Mesendoderm (in vitro differentiated cells): ENCODE data around the gene BCL2.
A peak's percentile ranks its signal among the peaks of the same experiment; 100 is the strongest.

Experiments used
- DNase-seq: peaks from one replicate; pipeline ENCODE4 v3.0.0; 2013
- H2AK5ac ChIP-seq: 2 replicates; pipeline ENCODE4 v1.6.1; 2013; ENCODE audit warnings: low read length, inconsistent platforms
- H2BK120ac ChIP-seq: 2 replicates; pipeline ENCODE4 v1.6.1; 2013; ENCODE audit warnings: low read depth, mild to moderate bottlenecking, low read length, moderate library complexity, mixed read lengths
- H2BK15ac ChIP-seq: replicated peaks from 2 replicates; pipeline ENCODE4 v1.6.1; 2013; ENCODE audit warnings: low read depth, mild to moderate bottlenecking, moderate library complexity
- H2BK5ac ChIP-seq: 2 replicates; pipeline ENCODE4 v1.6.1; 2013; ENCODE audit warnings: low read length, inconsistent platforms
- H3K18ac ChIP-seq: 2 replicates; pipeline ENCODE4 v1.6.1; 2013; ENCODE audit warnings: mild to moderate bottlenecking, low read length, mixed read lengths
- H3K23ac ChIP-seq: one replicate; pipeline ENCODE4 v1.6.1; 2013; ENCODE audit warnings: low read length
- H3K27ac ChIP-seq: 2 replicates; pipeline ENCODE4 v1.5.1; 2013; ENCODE audit warnings: low read depth, mild to moderate bottlenecking, inconsistent platforms, low read length, moderate library complexity
- H3K27me3 ChIP-seq: 2 replicates; pipeline ENCODE4 v1.6.1; 2013; ENCODE audit warnings: low read length, control low read depth, mild to moderate bottlenecking, inconsistent platforms; ENCODE audit not compliant: insufficient read depth, poor library complexity
- H3K36me3 ChIP-seq: 2 replicates; pipeline ENCODE4 v1.6.1; 2013; ENCODE audit warnings: low read length, inconsistent platforms; ENCODE audit not compliant: control insufficient read depth, insufficient read depth
- H3K4ac ChIP-seq: one replicate; pipeline ENCODE4 v1.6.1; 2013; ENCODE audit warnings: low read depth, mild to moderate bottlenecking, low read length, moderate library complexity
- H3K4me1 ChIP-seq: 2 replicates; pipeline ENCODE4 v1.6.1; 2013; ENCODE audit warnings: low read depth, low read length, inconsistent platforms; ENCODE audit not compliant: control insufficient read depth
- H3K4me2 ChIP-seq: 2 replicates; pipeline ENCODE4 v1.6.1; 2013; ENCODE audit warnings: low read length
- H3K4me3 ChIP-seq: 2 replicates; pipeline ENCODE4 v1.5.1; 2013; ENCODE audit warnings: mild to moderate bottlenecking, low read length
- H3K56ac ChIP-seq: one replicate; pipeline ENCODE4 v1.6.1; 2013; ENCODE audit warnings: low read length
- H3K79me1 ChIP-seq: 2 replicates; pipeline ENCODE4 v1.6.1; 2013; ENCODE audit warnings: low read length, inconsistent platforms
- H3K79me2 ChIP-seq: 2 replicates; pipeline ENCODE4 v1.6.1; 2013; ENCODE audit warnings: mild to moderate bottlenecking, low read length; ENCODE audit not compliant: control insufficient read depth, insufficient read depth
- H3K9ac ChIP-seq: 2 replicates; pipeline ENCODE4 v1.6.1; 2013; ENCODE audit warnings: low read length, inconsistent platforms
- H4K5ac ChIP-seq: one replicate; pipeline ENCODE4 v1.6.1; 2013; ENCODE audit warnings: low read length
- H4K8ac ChIP-seq: one replicate; pipeline ENCODE4 v1.6.1; 2013; ENCODE audit warnings: low read depth, mild to moderate bottlenecking, control low read depth, low read length, moderate library complexity
- WGBS: extraction: QIAGEN DNeasy Blood & Tissue Kit; methylation state at CpG from one replicate; pipeline ENCODE4 v1.1.7; 2013; ENCODE audit warnings: low lambda C conversion rate, missing lambda C conversion rate; ENCODE audit not compliant: insufficient coverage; ENCODE audit errors: extremely low coverage; 5-methylcytosine and 5-hydroxymethylcytosine counted together

The BCL2 gene

GRCh38 chr18:63318889-63319382 lies 633 bp downstream of the BCL2 start:
- Histone ChIP-seq H3K4me3 (no peak overlapping the region), H3K79me2 (no peaks in the 10 kb centered on the region), H3K56ac (no peak overlapping the region), H3K27ac (no peak overlapping the region), H3K9ac (no peak overlapping the region), H3K4ac (no peak overlapping the region), H3K4me2 (peak overlapping the region; percentile 98), H2BK120ac (no peak overlapping the region), H3K79me1 (no peaks in the 10 kb centered on the region), H3K36me3 (no peaks in the 10 kb centered on the region), H4K8ac (no peak overlapping the region), H4K5ac (no peak overlapping the region), H3K27me3 (peaks cover 13% of the 10 kb centered on the region), H2BK15ac (no peak overlapping the region), H3K23ac (no peak overlapping the region), H2BK5ac (no peak overlapping the region), H3K4me1 (peaks cover 3% of the 10 kb centered on the region), H3K18ac (no peak overlapping the region), H2AK5ac (no peak overlapping the region)
- WGBS, result no CpG with 5 or more reads among the region's 8 CpGs
- no peak for DNase-seq

DNA sequence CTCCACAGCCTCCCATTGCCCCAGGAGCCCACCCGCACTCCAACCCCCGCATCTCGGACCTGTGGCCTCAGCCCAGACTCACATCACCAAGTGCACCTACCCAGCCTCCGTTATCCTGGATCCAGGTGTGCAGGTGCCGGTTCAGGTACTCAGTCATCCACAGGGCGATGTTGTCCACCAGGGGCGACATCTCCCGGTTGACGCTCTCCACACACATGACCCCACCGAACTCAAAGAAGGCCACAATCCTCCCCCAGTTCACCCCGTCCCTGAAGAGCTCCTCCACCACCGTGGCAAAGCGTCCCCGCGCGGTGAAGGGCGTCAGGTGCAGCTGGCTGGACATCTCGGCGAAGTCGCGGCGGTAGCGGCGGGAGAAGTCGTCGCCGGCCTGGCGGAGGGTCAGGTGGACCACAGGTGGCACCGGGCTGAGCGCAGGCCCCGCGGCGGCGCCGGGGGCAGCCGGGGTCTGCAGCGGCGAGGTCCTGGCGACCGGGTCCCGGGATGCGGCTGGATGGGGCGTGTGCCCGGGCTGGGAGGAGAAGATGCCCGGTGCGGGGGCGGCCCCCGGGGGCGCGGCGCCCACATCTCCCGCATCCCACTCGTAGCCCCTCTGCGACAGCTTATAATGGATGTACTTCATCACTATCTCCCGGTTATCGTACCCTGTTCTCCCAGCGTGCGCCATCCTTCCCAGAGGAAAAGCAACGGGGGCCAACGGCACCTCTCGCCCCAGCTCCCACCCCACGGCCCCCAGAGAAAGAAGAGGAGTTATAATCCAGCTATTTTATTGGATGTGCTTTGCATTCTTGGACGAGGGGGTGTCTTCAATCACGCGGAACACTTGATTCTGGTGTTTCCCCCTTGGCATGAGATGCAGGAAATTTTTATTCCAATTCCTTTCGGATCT lies 1.3 kb downstream of the BCL2 start:
- H3K4me2 ChIP-seq, result peak overlapping the region; percentile 46
- H2BK15ac ChIP-seq, result no peak overlapping the region
- H3K27ac ChIP-seq, result no peak overlapping the region
- peak; percentile 86 for DNase-seq
- H2BK120ac ChIP-seq, result no peak overlapping the region
- H3K79me2 ChIP-seq, result no peaks in the 10 kb centered on the region
- no peak overlapping the region for H3K9ac ChIP-seq
- no peaks in the 10 kb centered on the region for H3K79me1 ChIP-seq
- no peak overlapping the region for H2BK5ac ChIP-seq
- no peak overlapping the region for H3K56ac ChIP-seq
- no peak overlapping the region for H3K23ac ChIP-seq
- WGBS, result no CpG with 5 or more reads among the region's 66 CpGs
- H2AK5ac ChIP-seq, result no peak overlapping the region
- peaks cover 13% of the 10 kb centered on the region for H3K27me3 ChIP-seq
- H4K8ac ChIP-seq, result no peak overlapping the region
- H3K4me3 ChIP-seq, result no peak overlapping the region
- no peak overlapping the region for H4K5ac ChIP-seq
- peaks cover 3% of the 10 kb centered on the region for H3K4me1 ChIP-seq
- H3K36me3 ChIP-seq, result no peaks in the 10 kb centered on the region
- H3K4ac ChIP-seq, result no peak overlapping the region
- H3K18ac ChIP-seq, result no peak overlapping the region

GRCh38 chr18:63317556-63317946 lies 2.0 kb downstream of the BCL2 start:
- no CpG with 5 or more reads among the region's 10 CpGs for WGBS
- no peaks in the 10 kb centered on the region for H3K4me1 ChIP-seq
- H3K56ac ChIP-seq, result no peak overlapping the region
- H3K4me2 ChIP-seq, result no peak overlapping the region
- peaks cover 13% of the 10 kb centered on the region for H3K27me3 ChIP-seq
- no peak overlapping the region for H4K5ac ChIP-seq
- H2BK120ac ChIP-seq, result no peak overlapping the region
- no peak overlapping the region for H3K9ac ChIP-seq
- no peak for DNase-seq
- H3K4me3 ChIP-seq, result no peak overlapping the region
- no peaks in the 10 kb centered on the region for H3K79me1 ChIP-seq
- H3K23ac ChIP-seq, result no peak overlapping the region
- no peak overlapping the region for H4K8ac ChIP-seq
- H2AK5ac ChIP-seq, result no peak overlapping the region
- no peak overlapping the region for H2BK15ac ChIP-seq
- no peak overlapping the region for H2BK5ac ChIP-seq
- H3K18ac ChIP-seq, result no peak overlapping the region
- no peak overlapping the region for H3K27ac ChIP-seq
- H3K36me3 ChIP-seq, result no peaks in the 10 kb centered on the region
- H3K79me2 ChIP-seq, result no peaks in the 10 kb centered on the region
- no peak overlapping the region for H3K4ac ChIP-seq

- H3K4me3 ChIP-seq, result no peak overlapping the region
- no peak overlapping the region for H4K8ac ChIP-seq
- no peak overlapping the region for H2BK5ac ChIP-seq
- DNase-seq, result no peak
- no CpG with 5 or more reads among the region's 4 CpGs for WGBS
- H3K4me2 ChIP-seq, result no peak overlapping the region
- H3K4ac ChIP-seq, result no peak overlapping the region
- peaks cover 13% of the 10 kb centered on the region for H3K27me3 ChIP-seq
- H2AK5ac ChIP-seq, result no peak overlapping the region
- no peaks in the 10 kb centered on the region for H3K36me3 ChIP-seq
- no peaks in the 10 kb centered on the region for H3K4me1 ChIP-seq
- H3K9ac ChIP-seq, result no peak overlapping the region
- H2BK120ac ChIP-seq, result no peak overlapping the region
- no peaks in the 10 kb centered on the region for H3K79me2 ChIP-seq
- no peak overlapping the region for H3K23ac ChIP-seq
- no peak overlapping the region for H4K5ac ChIP-seq
- H3K18ac ChIP-seq, result no peak overlapping the region
- no peaks in the 10 kb centered on the region for H3K79me1 ChIP-seq
- H3K27ac ChIP-seq, result no peak overlapping the region
- no peak overlapping the region for H3K56ac ChIP-seq
- no peak overlapping the region for H2BK15ac ChIP-seq
These were observed 2.7 kb downstream of the BCL2 start for GRCh38 chr18:63316612-63317555.

DNA sequence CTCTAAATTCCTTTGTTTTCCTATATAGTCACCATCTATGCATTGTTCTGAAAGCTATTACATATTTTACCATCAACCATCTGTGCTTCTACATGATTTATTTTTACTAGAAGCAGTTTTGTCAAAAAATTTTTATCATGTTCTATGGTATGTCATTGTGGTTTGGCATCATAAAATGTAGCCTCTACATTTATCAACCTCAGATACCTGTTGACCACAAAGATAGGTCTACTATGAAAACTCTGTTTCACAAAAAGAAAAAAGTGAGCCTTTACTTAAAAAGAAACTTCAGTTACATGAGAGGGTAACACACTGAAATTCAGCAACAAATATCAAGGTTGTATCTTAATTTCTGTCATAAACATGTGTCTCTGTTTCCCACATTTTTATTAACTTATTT lies 3.7 kb downstream of the BCL2 start:
- H3K79me1 ChIP-seq, result no peaks in the 10 kb centered on the region
- H4K8ac ChIP-seq, result no peak overlapping the region
- H2BK15ac ChIP-seq, result no peak overlapping the region
- no peak overlapping the region for H2BK5ac ChIP-seq
- no peak overlapping the region for H3K4ac ChIP-seq
- H2AK5ac ChIP-seq, result no peak overlapping the region
- no peak for DNase-seq
- H3K23ac ChIP-seq, result no peak overlapping the region
- H2BK120ac ChIP-seq, result no peak overlapping the region
- no peak overlapping the region for H3K4me2 ChIP-seq
- no peaks in the 10 kb centered on the region for H3K4me1 ChIP-seq
- H3K27me3 ChIP-seq, result peaks cover 13% of the 10 kb centered on the region
- H3K27ac ChIP-seq, result no peak overlapping the region
- no peak overlapping the region for H3K56ac ChIP-seq
- no peaks in the 10 kb centered on the region for H3K36me3 ChIP-seq
- H3K79me2 ChIP-seq, result no peaks in the 10 kb centered on the region
- H3K4me3 ChIP-seq, result no peak overlapping the region
- no peak overlapping the region for H4K5ac ChIP-seq
- no peak overlapping the region for H3K9ac ChIP-seq
- no peak overlapping the region for H3K18ac ChIP-seq
